ENCODE measurements around the gene ABCG8.

GRCh38 chr2:43846140-43846793 lies 7.5 kb downstream of the ABCG8 start:
- TF ChIP-seq OSR1 (CRISPR knock-in tag; IDR thresholded peaks at IDR 0.05) (no peak), ZNF70 (CRISPR knock-in tag; IDR thresholded peaks at IDR 0.05) (no peak), POU6F1 (CRISPR knock-in tag; IDR thresholded peaks at IDR 0.05; ENCODE audit: borderline replicate concordance, low read depth) (no peak), CREB5 (CRISPR knock-in tag; IDR thresholded peaks at IDR 0.05; ENCODE audit: low read depth) (no peak), BACH2 (CRISPR knock-in tag; IDR thresholded peaks at IDR 0.05; ENCODE audit: borderline replicate concordance) (no peak), PATZ1 (CRISPR knock-in tag; IDR thresholded peaks at IDR 0.05; ENCODE audit: borderline replicate concordance) (no peak), ARNTL (CRISPR knock-in tag; IDR thresholded peaks at IDR 0.05; ENCODE audit: borderline replicate concordance, low read depth) (no peak), ZFP3 (CRISPR knock-in tag; IDR thresholded peaks at IDR 0.05) (no peak), SNAI2 (CRISPR knock-in tag; IDR thresholded peaks at IDR 0.05) (no peak)
